HG02943 (cell line): ENCODE results near the gene ECT2L.

Source experiments
- ATAC-seq: cut with Tn5 transposase; IDR thresholded peaks from one replicate; pipeline ENCODE4 v1.9.1; 2021; ENCODE audit warnings: mild to moderate bottlenecking, low read depth, moderate library complexity; ENCODE audit not compliant: unreplicated experiment

ECT2L gene, protein sequence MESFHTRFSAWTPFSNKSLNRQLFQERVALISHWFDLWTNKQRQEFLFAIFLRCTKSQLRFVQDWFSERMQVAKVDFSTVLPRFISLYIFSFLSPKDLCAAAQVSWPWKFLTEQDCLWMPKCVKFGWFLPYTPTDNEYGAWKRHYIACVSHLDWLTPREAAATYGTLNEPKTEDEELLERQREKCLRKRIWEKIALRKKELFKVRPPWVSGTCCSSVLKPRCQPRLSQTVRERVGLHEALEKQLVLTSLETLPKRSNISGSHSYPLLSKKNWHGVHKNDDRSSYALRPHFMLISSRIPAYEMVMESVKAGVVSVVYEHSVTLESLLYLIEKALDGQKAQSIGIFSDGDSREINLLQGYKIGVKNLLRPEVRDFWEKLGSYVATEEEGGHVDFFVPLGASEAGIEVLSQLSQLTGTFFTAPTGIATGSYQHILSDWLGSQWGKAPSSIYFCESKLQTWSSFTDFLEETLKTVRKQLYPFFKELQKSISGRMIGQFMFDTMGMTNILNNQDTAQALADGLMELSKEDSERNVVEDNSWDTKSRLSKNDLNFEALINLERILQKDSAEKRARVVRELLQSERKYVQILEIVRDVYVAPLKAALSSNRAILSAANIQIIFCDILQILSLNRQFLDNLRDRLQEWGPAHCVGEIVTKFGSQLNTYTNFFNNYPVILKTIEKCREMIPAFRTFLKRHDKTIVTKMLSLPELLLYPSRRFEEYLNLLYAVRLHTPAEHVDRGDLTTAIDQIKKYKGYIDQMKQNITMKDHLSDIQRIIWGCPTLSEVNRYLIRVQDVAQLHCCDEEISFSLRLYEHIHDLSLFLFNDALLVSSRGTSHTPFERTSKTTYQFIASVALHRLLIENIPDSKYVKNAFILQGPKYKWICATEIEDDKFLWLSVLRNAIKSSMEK

GRCh38 chr6:138795809-138796603, at the start of gene ECT2L:
TSS of gene ECT2L (plus strand) at chr6:138796087. CDS start at chr6:138813275, 17,188 bp downstream.
- no peak for ATAC-seq

GRCh38 chr6:138752017-138752416, 43.9 kb upstream of the ECT2L start:
- ATAC-seq = no peak

GRCh38 chr6:138757136-138757535, 38.8 kb upstream of the ECT2L start:
- no peak for ATAC-seq

GRCh38 chr6:138765896-138766655, 29.8 kb upstream of the ECT2L start:
- no peak for ATAC-seq

GRCh38 chr6:138769102-138769676, 26.7 kb upstream of the ECT2L start:
- no peak for ATAC-seq

DNA sequence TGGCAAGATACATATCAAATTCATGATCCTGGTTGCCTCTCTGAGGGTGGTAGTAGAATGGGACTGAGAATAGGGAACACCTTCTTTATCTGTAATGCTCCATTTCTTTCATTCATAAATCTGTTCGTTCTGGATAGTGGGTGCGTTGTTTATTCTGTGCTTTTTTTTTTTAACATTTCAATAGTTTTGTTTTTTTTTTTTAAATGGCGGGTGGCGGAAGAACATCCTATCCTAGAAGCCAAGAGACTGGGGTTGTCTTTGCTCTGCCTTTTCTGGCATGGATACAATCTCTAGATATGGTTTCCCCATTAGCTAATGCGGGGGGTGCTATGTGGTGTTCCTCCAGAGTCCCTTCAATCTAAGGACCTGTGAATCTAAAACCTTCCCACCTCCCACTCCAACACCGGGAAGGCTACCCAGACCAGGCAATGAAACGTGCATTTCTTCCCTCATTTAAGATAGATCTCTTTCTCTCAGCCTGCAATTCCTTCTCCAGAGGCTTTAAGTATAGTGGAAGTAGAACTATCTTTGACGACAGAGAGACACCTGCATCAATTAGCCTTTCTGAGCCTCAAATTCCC, 23.2 kb upstream of the ECT2L start:
- no peak for ATAC-seq

DNA sequence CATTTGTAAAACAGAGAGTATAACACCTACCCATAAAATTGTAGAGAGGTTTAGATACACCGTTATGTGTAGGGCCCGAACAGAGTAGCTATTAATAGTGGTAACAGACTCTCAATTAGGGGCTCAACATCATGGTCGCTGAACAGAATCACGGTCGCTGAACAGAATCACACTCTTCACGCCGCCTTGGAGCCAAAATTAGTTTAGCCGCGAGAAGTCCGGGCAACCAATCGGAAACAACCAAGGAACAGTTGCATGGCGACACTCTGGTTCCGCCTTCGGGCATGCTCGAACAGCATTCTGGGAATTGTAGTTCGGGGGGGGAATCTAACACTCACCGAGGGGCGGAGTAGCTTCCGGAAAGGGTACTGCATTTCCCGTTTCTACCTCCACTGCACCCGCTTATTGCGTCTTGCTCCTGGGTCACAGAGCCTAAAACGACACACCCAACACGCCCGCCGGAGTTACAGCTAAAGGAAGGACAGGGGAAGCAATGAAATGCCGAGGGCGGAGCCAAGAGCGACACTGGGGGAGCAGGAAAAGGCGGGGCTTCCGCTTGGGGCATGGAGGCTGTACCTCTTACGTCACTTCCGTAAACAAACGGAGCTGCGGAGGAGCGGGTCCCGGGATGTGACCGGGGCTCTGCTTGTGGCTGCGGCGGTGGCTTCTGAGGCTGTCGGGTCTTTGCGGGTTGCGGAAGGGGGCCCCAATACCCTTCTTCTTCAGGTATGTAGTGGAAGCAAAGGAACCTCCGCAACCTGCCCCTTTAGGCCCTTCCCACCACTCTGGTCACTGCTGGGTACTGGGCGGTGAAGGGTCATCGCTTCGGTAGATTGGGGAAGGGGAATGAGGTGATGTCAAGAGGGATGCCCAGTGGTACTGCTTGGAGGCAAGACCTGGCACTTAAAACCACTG, 22.5 kb upstream of the ECT2L start, which contains the start of gene CCDC28A:
Gene CCDC28A (plus strand): TSS at position 593 of the 915 bp plus-strand sequence. CDS start 2,352 bp downstream, outside the sequence.
- peak; percentile 95 for ATAC-seq

GRCh38 chr6:138774370-138774769, 21.5 kb upstream of the ECT2L start:
- ATAC-seq = no peak

DNA sequence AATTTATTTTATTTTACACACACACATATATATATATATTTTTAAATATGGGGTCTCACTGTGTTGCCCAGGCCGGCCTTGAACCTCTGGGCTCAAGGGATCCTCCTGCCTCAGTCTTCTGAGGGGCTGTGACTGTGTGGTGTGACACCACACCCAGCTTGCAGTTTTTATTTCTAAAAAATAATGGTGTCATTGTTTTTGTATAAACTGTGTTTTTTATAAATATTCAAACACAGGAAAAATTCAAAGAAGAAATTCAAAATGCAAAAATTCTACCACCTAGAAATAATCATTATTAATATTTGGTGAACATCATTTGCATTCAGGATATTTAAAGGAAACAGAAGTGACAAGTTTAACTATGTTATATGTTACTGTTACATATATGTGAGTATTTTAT, 19.2 kb upstream of the ECT2L start:
- no peak for ATAC-seq

DNA sequence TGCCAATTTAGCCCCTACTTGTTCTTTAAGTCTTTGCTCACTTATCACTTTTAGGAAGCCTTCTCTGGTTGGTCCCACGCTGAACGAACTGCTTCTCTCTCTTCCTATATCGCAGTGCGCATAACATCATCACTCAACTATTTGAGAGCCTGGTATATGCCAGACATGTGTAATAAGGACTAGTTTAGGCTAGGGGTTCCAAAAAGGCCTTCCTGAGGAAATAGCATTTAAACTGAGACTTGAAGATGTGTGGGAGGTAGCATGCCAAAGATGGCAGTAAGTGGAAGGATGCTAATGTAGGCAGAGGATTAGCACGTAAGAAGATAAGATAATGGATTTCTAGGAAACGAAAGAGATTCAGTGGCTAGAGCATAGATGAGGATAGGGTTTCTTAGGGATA, 17.6 kb upstream of the ECT2L start:
- no peak for ATAC-seq

GRCh38 chr6:138782243-138782642, 13.6 kb upstream of the ECT2L start:
- no peak for ATAC-seq

GRCh38 chr6:138785079-138785478, 10.8 kb upstream of the ECT2L start:
- no peak for ATAC-seq

- ATAC-seq = no peak
Observed at GRCh38 chr6:138785980-138786379, 9.9 kb upstream of the ECT2L start.

DNA sequence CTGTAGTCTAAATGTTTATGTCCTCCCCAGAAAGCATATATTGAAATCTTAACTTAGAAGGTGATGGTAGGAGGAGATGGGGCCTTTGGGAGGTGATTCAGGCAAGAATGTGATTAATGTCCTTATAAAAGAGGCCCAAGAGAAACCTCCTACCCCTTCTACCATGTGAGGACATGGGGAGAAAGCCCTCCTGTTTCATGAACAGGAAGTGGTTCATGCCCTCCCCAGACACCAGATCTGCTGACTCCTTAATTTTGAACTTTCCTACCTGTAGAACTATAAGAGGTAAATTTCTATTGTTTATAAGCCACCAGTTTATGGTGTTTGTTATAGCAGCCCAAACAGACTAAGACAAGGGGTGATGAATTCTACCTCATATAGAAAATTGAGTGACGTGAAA, 8.7 kb upstream of the ECT2L start:
- ATAC-seq = no peak

- ATAC-seq = no peak
Observed at GRCh38 chr6:138796771-138797170, 884 bp downstream of the ECT2L start.

DNA sequence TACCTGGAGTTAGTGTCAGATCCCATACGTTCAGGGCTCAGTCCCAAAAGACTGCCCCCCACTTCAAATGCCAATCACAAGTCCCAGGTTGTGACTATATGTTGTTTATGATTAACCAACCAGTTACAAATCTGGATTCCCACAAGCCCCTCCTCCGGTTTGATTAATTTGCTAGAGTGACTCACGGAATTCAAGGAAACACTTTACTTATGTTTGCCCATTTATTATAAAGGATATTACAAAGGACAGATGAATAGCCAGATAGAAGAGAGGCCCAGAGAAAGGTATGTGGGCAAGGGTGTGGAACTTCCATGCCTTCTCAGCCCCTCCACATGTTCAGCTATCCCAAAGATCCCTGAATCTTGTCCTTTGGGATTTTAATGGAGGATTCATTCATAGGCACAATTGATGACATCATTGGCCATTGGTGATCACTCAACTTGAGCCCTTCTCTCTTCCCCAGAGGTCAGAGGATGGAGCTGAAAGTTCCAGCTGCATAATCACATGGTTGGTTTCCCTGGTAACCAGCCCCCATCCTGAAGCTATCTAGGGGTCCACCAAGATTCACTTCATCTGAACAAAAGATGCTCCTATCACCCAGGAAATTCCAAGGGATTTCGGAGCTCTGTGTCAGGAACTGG, 2.0 kb downstream of the ECT2L start:
- ATAC-seq = no peak

- ATAC-seq = no peak
Observed at GRCh38 chr6:138800377-138801150, 4.7 kb downstream of the ECT2L start.
